HL-60 (cell line): ENCODE measurements around the gene POLE.

Experiments
- DNase-seq, 2 experiments: peaks; one replicate each; pipeline ENCODE4 v3.0.0-alpha.2; 2010 to 2020; ENCODE audit warnings: low read depth in 1 of 2, low spot score in 1 of 2
- H3K27ac ChIP-seq: fragments of 250-450 bp; sonication (Bioruptor Pico); replicated peaks from 2 replicates; pipeline ENCODE4 v1.5.1; 2020; ENCODE audit warnings: mild to moderate bottlenecking, moderate library complexity
- H3K27me3 ChIP-seq: fragments of 250-450 bp; sonication (Bioruptor Pico); 2 replicates; pipeline ENCODE4 v1.5.1; 2021; ENCODE audit warnings: mild to moderate bottlenecking, moderate library complexity; ENCODE audit not compliant: insufficient read depth, poor library complexity, severe bottlenecking
- H3K4me3 ChIP-seq: replicated peaks from 2 replicates; pipeline ENCODE4 v1.5.1; 2011; ENCODE audit warnings: mild to moderate bottlenecking, control low read depth, low read length; ENCODE audit not compliant: insufficient read depth
- GABPA ChIP-seq: IDR thresholded peaks from 2 replicates; pipeline ENCODE4 v1.6.1; 2012; ENCODE audit warnings: low read depth
- POLR2AphosphoS5 ChIP-seq: IDR thresholded peaks from 2 replicates; pipeline ENCODE4 v1.6.1; 2012; ENCODE audit warnings: low read depth
- SPI1 ChIP-seq: IDR thresholded peaks from 2 replicates; pipeline ENCODE4 v1.6.1; 2012; ENCODE audit warnings: low read depth, mild to moderate bottlenecking, borderline replicate concordance
- TF ChIP-seq, protein P1 (sequence below): IDR thresholded peaks from 2 replicates; pipeline ENCODE4 v1.6.1; 2012; ENCODE audit warnings: low read depth; ENCODE audit not compliant: insufficient replicate concordance
- TF ChIP-seq, protein P2 (sequence below): IDR thresholded peaks from one replicate; pipeline ENCODE4 v1.5.1; 2011; ENCODE audit warnings: low read length, control low read depth, inconsistent platforms; ENCODE audit not compliant: insufficient read depth

The POLE gene

DNA sequence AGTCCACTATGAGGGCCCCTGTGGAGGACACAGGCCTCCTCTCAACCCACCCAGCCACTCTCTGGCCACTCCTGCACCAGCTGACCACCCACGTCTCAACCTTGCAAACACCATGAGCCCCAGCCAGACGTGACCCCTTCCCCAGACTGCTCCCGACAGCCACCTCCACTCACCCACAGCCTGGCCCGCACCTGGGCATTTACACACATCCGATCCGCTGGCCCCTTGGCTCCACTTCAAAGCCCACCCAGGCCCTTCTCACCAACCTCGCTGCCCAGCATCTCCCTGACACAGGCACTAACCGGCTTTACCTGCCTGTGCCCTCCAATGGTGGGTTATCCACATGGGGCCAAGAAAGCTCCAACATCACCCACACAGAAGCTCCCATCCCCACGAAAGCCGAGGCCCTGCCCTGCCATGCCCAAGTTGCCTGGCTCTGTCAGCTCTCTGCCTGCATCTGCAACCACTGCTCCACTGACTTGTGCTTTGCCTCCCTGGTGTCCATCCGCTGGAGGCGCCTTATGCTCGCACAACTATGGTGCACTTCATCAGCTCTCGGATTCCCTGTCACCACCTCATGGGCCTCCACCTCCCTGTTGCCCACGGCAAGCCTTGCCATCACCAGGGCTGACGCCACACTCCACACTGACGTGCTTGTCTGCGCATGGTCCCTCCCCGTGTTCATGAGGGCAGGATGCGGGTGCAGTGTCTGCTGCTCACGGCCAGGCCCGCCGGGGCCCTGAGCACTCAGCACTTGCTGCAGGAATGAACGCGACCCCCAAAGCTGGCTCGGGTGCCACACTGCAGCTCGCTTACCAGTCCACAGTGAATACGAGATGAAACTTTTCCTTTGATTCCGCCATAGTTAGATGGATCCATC is 51.8 kb downstream of the POLE start:
- H3K27me3 ChIP-seq, result no peaks in the 10 kb centered on the region
- no peak overlapping the region for H3K4me3 ChIP-seq
- no peak for DNase-seq
- no peak overlapping the region for H3K27ac ChIP-seq
- TF ChIP-seq POLR2AphosphoS5 (no peak), SPI1 (no peak), GABPA (no peak)
- TF ChIP-seq, protein P1, sequence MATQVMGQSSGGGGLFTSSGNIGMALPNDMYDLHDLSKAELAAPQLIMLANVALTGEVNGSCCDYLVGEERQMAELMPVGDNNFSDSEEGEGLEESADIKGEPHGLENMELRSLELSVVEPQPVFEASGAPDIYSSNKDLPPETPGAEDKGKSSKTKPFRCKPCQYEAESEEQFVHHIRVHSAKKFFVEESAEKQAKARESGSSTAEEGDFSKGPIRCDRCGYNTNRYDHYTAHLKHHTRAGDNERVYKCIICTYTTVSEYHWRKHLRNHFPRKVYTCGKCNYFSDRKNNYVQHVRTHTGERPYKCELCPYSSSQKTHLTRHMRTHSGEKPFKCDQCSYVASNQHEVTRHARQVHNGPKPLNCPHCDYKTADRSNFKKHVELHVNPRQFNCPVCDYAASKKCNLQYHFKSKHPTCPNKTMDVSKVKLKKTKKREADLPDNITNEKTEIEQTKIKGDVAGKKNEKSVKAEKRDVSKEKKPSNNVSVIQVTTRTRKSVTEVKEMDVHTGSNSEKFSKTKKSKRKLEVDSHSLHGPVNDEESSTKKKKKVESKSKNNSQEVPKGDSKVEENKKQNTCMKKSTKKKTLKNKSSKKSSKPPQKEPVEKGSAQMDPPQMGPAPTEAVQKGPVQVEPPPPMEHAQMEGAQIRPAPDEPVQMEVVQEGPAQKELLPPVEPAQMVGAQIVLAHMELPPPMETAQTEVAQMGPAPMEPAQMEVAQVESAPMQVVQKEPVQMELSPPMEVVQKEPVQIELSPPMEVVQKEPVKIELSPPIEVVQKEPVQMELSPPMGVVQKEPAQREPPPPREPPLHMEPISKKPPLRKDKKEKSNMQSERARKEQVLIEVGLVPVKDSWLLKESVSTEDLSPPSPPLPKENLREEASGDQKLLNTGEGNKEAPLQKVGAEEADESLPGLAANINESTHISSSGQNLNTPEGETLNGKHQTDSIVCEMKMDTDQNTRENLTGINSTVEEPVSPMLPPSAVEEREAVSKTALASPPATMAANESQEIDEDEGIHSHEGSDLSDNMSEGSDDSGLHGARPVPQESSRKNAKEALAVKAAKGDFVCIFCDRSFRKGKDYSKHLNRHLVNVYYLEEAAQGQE, result no peak
- TF ChIP-seq, protein P2, sequence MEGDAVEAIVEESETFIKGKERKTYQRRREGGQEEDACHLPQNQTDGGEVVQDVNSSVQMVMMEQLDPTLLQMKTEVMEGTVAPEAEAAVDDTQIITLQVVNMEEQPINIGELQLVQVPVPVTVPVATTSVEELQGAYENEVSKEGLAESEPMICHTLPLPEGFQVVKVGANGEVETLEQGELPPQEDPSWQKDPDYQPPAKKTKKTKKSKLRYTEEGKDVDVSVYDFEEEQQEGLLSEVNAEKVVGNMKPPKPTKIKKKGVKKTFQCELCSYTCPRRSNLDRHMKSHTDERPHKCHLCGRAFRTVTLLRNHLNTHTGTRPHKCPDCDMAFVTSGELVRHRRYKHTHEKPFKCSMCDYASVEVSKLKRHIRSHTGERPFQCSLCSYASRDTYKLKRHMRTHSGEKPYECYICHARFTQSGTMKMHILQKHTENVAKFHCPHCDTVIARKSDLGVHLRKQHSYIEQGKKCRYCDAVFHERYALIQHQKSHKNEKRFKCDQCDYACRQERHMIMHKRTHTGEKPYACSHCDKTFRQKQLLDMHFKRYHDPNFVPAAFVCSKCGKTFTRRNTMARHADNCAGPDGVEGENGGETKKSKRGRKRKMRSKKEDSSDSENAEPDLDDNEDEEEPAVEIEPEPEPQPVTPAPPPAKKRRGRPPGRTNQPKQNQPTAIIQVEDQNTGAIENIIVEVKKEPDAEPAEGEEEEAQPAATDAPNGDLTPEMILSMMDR, result no peak

GRCh38 chr12:132634411-132634990 is 52.6 kb downstream of the POLE start:
- Histone ChIP-seq H3K27ac (no peak overlapping the region), H3K27me3 (no peaks in the 10 kb centered on the region), H3K4me3 (no peak overlapping the region)
- TF ChIP-seq SPI1 (no peak), POLR2AphosphoS5 (no peak), GABPA (no peak)
- TF ChIP-seq, protein P2, result no peak
- TF ChIP-seq, protein P1, result no peak
- DNase-seq, result no peak

- Histone ChIP-seq H3K27ac (no peak overlapping the region), H3K27me3 (no peaks in the 10 kb centered on the region), H3K4me3 (no peak overlapping the region)
- DNase-seq, result no peak
- TF ChIP-seq GABPA, result no peak
- TF ChIP-seq SPI1, result no peak
- TF ChIP-seq, protein P1, result no peak
- TF ChIP-seq, protein P2, result no peak
- no peak for TF ChIP-seq POLR2AphosphoS5
These were observed 53.2 kb downstream of the POLE start for GRCh38 chr12:132633901-132634300.
